GM15510 (cell line): ENCODE results near the gene RPL3.

Experiments used
- POLR2A ChIP-seq: IDR thresholded peaks from 3 replicates; pipeline ENCODE4 v1.6.1; 2011; ENCODE audit warnings: borderline replicate concordance; ENCODE audit not compliant: insufficient read length; ENCODE audit errors: extremely low read depth

The RPL3 gene

GRCh38 chr22:39308614-39309363 lies 10.6 kb downstream of the RPL3 start:
- TF ChIP-seq POLR2A: no peak

DNA sequence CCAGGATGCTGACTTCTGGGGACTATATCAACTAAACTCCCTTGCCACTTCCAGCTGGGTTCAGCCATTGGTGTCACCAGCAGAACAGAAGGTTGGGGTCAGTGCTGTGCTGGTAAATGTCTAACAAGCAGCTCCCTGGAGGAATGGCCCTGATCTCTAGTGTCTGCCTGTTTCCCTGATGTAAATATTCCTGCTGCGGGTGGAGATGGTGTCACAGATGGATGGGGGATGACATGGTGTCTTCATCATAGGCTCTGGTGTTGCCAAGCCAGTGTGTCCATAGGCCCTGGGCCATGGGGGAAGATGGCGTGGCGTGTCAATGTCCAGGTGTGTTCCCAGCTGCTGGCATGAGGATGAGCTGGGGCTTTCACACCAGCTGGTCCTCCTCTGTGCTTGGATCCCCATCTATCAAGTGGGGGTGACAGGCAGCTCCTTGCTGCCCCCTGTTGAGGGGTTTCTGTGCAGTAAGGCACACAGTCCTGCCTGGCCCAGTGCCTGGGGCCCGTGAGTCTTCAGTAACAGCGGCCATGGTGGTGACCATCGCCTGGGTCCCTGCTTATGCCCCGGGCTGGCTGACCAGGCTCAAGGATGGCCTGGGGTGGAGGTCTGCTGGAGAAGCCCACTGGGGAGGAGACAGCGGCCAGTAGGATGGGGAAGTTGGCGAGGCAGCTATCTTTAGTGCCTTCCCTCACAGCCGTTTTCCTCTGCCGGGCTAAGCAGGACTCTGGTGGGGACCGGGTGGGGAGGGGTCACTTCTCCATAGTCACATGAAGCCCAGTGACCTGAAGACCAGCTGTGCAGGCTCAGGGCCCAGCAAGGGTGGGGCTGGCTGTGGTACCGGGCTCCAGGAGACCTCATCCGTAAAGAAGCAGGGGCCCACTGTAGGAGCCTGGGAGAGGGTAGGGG lies 12.7 kb downstream of the RPL3 start:
- TF ChIP-seq POLR2A: no peak

DNA sequence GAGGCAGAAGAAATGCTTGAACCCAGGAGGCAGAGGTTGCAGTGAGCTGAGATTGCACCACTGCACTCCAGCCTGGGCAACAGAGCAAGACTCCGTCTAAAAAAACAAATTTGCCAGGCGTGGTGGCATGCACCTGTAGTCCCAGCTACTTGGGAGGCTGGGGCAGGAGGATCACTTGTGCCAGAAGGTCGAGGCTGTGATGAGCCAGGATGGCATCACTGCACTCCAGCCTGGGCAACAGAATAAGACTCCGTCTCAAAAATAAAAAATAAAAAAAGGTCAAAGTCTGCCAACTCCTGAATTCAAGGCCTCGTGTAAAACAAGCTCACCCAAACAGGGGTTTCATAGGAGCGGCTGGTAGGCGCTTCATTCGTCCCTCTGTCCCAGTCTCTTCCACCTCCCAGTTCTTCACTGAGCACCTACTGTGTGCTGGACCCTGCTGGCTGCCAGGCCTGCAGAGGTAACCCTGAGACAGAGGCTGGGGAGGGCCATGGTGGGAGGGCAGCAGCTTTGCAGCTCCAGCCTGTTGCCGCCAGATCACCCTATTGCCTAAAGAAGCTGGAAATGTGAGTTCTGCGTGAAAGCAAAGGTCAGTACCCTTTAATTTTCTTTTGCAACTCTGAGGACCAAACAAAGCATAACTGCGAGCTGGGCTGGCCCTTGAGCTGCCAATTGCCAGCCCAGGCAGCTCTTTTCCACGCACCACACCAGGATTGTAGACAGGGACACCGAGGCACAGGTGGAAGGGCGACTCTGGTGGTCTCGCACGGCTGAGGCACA lies 15.3 kb downstream of the RPL3 start:
- no peak for TF ChIP-seq POLR2A

DNA sequence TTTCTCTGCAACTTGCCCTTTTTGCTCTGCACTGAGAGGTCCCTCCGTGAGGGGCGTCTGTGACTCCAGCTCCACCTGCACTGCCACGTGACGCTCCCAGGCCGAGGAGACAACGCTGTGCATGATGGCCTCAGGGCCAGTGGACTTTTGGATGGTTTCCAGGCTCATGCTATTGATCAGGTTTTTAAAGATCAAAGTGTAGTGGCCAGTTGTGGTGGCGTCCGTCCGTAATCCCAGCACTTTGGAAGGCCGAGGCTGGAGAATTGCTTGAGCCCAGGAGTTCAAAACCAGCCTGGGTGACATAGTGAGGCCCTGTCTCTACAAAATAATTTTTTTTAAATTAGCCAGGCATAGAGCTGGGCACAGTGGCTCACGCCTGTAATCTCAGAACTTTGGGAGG lies 16.1 kb downstream of the RPL3 start:
- TF ChIP-seq POLR2A: no peak

- TF ChIP-seq POLR2A: no peak
Measured at GRCh38 chr22:39302431-39302960, 16.9 kb downstream of the RPL3 start.

DNA sequence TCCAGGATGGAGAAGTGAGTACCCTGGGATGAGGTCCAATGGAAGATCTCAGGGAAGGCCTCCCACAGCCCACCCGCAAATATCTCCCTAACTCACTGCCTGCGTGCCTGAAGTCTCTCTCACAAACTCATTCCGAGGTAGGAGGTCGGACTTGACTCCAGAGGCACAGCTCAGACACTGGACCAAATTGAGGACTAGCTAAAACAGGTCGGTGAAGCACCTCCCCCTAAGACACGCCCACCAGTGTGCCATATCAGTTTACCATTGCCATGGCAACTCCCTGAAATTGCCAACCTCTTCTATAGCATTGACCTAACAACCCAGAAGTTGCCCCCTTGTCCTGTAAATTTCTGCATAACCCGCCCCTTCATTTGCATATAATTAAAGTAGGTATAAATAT lies 17.5 kb downstream of the RPL3 start:
- TF ChIP-seq POLR2A: no peak

DNA sequence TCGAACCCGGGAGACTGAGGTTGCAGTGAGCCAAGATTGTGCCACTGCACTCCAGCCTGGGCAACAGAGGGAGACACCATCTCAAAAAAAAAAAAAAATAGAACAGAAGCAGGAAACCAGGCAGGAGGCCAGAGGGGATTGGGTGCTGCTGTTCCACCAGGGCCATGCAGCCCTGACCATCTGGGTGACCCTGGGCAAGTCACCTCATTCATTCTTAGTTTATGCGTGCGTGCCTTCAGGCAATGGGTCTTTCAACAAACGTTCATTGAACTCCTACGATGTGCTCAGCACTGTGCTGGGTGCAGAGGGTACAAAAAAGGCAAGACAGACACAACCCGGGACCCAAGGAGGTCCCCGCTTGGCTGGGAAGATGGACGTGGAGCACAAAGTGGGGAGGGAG lies 18.3 kb downstream of the RPL3 start:
- no peak for TF ChIP-seq POLR2A

GRCh38 chr22:39300186-39300830 lies 19.1 kb downstream of the RPL3 start:
- TF ChIP-seq POLR2A: no peak

DNA sequence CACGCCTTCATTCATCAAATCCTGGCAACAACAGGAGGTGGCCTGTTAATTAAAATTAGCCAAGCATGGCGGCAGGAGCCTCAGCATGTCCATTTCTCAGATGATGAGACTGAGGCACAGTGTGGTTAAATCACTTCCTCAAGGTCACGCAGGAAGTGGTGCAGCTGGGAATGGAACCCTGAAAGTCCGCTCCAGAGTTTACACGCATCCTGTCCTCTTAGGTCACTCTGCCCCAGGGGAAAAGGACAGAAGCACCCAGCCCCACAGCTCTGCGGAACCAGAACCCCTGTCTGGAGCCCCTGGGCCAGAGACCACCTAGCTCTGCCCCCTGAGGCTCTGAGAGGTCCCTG lies 19.6 kb downstream of the RPL3 start:
- no peak for TF ChIP-seq POLR2A

DNA sequence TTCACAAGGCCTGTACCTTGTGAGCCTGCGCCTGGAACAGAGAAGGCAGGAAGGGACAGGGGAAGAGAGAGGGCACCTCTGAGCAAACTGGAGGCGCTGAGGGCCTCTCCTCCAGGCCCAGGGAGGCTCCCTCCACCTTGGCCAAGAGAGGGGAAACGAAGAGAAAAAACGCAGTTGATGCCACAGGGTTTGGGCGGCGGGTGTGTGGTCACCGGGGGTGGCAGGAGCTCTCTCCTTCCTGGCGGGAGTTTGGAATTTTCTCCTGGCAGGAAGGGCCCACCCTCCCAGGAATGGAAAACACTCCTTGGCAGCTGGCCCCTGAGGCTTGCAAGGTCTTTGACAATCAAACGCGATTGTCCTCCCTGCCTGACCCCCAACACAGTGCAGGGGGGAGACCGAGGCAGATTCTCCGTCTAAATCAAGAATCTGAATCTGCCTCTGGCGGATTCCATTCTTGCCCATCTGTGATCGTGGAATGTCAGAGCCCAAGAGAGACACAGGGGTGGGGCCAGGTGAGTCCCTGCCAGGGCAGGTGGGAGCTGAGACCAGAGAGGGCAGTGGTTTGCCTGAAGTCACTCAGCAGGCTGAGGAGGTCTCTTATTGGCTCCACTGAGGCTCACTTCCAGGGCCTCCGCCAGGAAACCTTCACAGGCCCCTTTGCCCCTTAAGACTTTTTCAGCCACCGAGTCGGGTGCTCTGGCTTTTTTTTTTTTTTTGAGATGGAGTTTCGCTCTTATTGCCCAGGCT lies 21.0 kb downstream of the RPL3 start:
- no peak for TF ChIP-seq POLR2A

- TF ChIP-seq POLR2A: no peak
Measured at GRCh38 chr22:39297490-39298240, 21.8 kb downstream of the RPL3 start.

DNA sequence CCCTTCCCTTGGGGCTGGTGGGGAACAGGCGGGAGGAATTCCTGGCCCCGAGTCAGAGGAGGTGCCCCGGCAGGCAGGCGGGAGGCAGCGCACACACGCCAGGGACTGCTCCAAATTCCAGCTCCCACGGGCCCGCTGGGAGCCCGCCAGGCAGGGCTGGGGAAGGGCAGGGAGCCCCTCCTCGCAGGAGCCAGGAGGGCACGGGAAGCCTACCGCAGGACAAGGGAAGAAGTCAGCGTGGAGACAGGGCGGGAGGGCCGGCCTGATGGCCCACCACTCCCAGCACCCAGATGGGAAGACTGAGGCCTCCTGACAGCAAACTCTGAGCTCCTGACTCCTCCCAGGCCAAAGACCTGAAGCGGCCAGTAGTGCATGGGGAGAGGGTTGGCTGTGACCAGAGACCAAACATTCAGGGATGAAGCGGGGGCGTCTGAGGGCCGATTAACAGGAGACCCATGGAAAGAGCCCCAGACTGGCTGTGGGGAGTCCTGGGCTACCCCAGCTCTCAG lies 22.4 kb downstream of the RPL3 start:
- no peak for TF ChIP-seq POLR2A

DNA sequence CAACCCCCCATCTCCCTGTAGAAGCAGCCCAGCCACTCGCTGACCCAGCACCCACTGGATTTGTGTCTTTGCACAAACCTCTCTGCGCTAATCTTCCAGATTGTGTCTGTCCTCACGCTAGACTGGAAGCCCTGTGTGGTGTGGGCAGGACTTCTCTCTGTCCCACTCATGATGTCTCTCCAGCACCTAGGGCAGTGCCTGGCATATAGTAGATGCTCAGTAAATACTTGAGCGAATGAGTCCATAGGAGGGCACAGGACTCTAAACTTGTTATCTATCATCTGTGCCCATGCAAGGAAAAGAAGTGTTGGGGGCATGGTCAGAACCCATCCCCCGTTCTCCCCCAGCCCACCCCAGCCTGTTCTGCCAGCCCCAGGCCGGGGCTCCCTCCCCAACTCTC lies 22.9 kb downstream of the RPL3 start:
- TF ChIP-seq POLR2A: no peak
